ENCODE data around the gene TDRD3.

DNA sequence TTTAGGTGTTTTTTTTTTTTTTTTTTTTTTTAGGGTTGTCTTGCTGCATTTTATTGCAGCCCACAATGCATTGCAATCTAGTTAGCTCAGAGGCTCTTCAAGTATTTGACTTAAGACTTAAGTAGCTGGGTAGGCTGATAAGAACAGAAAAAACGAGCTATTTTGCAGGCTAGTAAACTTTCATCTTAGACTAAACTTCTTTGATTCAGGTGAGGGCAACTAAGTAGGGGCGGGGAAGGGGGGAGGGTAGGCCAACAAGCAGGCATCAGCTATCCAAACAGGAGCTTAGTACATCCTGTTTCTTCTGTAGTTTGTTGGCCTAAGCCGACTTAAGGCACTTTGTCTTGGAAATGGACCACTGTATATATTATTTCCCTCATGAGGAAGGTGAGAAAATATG, 4.9 kb upstream of the TDRD3 start:
- TF ChIP-seq EGR1 (IDR thresholded peaks at IDR 0.05; ENCODE audit: low read depth in 2 of 2) = no peak
- TF ChIP-seq, protein P1, sequence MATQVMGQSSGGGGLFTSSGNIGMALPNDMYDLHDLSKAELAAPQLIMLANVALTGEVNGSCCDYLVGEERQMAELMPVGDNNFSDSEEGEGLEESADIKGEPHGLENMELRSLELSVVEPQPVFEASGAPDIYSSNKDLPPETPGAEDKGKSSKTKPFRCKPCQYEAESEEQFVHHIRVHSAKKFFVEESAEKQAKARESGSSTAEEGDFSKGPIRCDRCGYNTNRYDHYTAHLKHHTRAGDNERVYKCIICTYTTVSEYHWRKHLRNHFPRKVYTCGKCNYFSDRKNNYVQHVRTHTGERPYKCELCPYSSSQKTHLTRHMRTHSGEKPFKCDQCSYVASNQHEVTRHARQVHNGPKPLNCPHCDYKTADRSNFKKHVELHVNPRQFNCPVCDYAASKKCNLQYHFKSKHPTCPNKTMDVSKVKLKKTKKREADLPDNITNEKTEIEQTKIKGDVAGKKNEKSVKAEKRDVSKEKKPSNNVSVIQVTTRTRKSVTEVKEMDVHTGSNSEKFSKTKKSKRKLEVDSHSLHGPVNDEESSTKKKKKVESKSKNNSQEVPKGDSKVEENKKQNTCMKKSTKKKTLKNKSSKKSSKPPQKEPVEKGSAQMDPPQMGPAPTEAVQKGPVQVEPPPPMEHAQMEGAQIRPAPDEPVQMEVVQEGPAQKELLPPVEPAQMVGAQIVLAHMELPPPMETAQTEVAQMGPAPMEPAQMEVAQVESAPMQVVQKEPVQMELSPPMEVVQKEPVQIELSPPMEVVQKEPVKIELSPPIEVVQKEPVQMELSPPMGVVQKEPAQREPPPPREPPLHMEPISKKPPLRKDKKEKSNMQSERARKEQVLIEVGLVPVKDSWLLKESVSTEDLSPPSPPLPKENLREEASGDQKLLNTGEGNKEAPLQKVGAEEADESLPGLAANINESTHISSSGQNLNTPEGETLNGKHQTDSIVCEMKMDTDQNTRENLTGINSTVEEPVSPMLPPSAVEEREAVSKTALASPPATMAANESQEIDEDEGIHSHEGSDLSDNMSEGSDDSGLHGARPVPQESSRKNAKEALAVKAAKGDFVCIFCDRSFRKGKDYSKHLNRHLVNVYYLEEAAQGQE (IDR thresholded peaks at IDR 0.05) = no peak
- TF ChIP-seq, protein P2, sequence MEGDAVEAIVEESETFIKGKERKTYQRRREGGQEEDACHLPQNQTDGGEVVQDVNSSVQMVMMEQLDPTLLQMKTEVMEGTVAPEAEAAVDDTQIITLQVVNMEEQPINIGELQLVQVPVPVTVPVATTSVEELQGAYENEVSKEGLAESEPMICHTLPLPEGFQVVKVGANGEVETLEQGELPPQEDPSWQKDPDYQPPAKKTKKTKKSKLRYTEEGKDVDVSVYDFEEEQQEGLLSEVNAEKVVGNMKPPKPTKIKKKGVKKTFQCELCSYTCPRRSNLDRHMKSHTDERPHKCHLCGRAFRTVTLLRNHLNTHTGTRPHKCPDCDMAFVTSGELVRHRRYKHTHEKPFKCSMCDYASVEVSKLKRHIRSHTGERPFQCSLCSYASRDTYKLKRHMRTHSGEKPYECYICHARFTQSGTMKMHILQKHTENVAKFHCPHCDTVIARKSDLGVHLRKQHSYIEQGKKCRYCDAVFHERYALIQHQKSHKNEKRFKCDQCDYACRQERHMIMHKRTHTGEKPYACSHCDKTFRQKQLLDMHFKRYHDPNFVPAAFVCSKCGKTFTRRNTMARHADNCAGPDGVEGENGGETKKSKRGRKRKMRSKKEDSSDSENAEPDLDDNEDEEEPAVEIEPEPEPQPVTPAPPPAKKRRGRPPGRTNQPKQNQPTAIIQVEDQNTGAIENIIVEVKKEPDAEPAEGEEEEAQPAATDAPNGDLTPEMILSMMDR (IDR thresholded peaks at IDR 0.05; ENCODE audit: low read depth, low read length, missing input control) = no peak
- no peak for TF ChIP-seq FOXA1 (IDR thresholded peaks at IDR 0.05)
- TF ChIP-seq, protein P3, sequence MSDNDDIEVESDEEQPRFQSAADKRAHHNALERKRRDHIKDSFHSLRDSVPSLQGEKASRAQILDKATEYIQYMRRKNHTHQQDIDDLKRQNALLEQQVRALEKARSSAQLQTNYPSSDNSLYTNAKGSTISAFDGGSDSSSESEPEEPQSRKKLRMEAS (IDR thresholded peaks at IDR 0.05) = no peak
- no peak for TF ChIP-seq HNF4A (conservative IDR thresholded peaks at IDR 0.05)

Data from liver (tissue), 3 donors.